Smooth muscle cell of the brain vasculature (primary cell): ENCODE results near the gene KCNC1.

Experiments
- DNase-seq: peaks from one replicate; pipeline ENCODE4 v3.0.0-alpha.2; 2012; ENCODE audit warnings: low read depth, low spot score

Gene KCNC1

GRCh38 chr11:17714870-17715269 is 19.7 kb upstream of the KCNC1 start:
- no peak for DNase-seq

DNA sequence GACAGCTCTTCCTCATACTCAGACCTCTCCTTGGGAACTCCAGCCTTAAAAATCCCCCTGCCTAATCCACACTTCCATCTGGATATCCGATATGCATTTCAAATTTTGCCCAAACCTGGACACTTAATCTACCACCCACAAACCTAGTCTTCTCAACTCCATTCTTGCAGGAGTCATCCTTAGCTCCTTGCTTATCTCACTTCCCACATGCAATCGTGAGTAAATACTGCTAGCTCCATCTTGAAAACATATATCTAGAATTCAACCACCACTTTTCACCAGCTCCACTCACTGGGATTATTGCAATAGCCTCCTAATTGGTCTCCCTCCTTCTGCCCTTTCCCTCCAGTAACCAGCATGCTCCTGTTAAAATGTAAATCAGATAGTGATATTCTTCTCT is 17.8 kb upstream of the KCNC1 start:
- DNase-seq, result no peak

DNA sequence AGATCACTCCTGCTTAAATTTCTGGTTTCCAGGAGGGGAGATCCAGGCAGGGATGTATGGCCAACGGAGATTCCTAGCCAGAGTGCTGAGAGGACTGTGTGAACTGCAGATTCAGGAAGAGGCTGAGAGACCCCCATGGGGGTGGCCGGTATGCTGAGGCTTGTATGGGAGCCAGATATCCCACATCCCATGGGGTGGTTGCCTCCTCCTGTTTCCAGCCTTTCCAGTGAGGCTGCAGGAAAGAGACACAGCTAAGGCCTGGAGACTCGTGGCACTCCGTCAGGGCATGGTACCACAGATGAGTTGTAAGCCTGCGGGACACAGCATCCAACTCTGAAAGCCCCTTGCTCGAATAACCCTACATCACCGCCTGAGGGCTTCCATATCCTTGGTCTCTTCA is 16.6 kb upstream of the KCNC1 start:
- DNase-seq, result no peak

DNA sequence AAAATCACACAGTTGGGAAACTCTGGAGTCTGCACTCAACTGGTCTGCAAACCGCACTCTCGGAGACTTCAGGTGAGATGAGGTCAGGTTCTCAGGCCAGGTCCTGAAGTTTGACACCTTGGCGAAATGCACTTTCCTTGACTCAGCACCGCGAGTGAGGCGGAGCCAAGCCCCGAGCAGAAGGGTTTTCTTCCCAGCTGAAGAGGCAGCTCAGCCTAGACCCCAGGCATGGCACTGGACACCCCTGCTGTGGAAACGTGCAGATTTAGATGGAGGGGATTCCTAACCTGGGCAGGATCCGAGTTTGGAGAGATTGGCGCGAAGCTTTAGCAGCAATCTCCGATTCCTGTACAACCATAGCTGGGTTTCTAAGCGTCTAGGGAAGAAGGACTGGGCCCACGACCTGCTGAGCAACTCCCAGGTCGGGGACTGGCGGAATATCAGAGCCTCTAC is 16.0 kb upstream of the KCNC1 start:
- DNase-seq, result no peak

DNA sequence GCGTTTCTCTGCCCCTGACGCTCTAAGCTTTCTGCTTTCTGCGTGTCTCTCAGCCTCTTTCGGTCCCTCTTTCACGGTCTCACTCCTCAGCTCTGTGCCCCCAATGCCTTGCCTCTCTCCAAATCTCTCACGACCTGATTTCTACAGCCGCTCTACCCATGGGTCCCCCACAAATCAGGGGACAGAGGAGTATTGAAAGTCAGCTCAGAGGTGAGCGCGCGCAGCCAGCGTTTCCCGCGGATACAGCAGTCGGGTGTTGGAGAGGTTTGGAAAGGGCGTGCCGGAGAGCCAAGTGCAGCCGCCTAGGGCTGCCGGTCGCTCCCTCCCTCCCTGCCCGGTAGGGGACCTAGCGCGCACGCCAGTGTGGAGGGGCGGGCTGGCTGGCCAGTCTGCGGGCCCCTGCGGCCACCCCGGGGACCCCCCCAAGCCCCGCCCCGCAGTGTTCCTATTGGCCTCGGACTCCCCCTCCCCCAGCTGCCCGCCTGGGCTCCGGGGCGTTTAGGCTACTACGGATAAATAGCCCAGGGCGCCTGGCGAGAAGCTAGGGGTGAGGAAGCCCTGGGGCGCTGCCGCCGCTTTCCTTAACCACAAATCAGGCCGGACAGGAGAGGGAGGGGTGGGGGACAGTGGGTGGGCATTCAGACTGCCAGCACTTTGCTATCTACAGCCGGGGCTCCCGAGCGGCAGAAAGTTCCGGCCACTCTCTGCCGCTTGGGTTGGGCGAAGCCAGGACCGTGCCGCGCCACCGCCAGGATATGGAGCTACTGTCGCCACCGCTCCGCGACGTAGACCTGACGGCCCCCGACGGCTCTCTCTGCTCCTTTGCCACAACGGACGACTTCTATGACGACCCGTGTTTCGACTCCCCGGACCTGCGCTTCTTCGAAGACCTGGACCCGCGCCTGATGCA is 15.3 kb upstream of the KCNC1 start, which contains the start of gene MYOD1:
Gene MYOD1 (plus strand): TSS at position 544 of the 910 bp plus-strand sequence. CDS start 212 bp downstream, at position 756.
- no peak for DNase-seq

DNA sequence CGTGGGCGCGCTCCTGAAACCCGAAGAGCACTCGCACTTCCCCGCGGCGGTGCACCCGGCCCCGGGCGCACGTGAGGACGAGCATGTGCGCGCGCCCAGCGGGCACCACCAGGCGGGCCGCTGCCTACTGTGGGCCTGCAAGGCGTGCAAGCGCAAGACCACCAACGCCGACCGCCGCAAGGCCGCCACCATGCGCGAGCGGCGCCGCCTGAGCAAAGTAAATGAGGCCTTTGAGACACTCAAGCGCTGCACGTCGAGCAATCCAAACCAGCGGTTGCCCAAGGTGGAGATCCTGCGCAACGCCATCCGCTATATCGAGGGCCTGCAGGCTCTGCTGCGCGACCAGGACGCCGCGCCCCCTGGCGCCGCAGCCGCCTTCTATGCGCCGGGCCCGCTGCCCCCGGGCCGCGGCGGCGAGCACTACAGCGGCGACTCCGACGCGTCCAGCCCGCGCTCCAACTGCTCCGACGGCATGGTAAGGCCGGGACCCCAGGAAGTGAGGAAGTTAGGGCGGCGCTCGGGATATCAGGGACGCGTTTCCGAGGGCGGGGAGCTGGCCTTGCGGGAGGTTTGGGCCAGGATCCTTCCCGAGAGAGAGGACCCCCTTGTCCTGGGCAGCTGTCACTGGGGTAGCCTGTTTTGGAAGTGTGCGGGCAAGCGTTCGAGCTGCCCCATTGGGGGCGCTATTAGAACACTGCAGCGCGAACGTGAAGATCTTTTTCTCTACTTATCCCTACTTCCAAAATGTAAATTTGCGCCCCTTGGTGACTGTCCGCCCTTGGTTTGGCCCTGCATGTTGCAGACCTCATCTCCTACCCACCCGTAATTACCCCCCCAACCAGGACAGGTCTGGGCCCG is 14.4 kb upstream of the KCNC1 start:
- no peak for DNase-seq

GRCh38 chr11:17720796-17721171 is 13.8 kb upstream of the KCNC1 start:
- DNase-seq, result no peak

DNA sequence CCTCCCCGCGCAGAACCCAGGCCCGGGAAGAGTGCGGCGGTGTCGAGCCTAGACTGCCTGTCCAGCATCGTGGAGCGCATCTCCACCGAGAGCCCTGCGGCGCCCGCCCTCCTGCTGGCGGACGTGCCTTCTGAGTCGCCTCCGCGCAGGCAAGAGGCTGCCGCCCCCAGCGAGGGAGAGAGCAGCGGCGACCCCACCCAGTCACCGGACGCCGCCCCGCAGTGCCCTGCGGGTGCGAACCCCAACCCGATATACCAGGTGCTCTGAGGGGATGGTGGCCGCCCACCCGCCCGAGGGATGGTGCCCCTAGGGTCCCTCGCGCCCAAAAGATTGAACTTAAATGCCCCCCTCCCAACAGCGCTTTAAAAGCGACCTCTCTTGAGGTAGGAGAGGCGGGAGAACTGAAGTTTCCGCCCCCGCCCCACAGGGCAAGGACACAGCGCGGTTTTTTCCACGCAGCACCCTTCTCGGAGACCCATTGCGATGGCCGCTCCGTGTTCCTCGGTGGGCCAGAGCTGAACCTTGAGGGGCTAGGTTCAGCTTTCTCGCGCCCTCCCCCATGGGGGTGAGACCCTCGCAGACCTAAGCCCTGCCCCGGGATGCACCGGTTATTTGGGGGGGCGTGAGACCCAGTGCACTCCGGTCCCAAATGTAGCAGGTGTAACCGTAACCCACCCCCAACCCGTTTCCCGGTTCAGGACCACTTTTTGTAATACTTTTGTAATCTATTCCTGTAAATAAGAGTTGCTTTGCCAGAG is 13.2 kb upstream of the KCNC1 start:
- no peak for DNase-seq

DNA sequence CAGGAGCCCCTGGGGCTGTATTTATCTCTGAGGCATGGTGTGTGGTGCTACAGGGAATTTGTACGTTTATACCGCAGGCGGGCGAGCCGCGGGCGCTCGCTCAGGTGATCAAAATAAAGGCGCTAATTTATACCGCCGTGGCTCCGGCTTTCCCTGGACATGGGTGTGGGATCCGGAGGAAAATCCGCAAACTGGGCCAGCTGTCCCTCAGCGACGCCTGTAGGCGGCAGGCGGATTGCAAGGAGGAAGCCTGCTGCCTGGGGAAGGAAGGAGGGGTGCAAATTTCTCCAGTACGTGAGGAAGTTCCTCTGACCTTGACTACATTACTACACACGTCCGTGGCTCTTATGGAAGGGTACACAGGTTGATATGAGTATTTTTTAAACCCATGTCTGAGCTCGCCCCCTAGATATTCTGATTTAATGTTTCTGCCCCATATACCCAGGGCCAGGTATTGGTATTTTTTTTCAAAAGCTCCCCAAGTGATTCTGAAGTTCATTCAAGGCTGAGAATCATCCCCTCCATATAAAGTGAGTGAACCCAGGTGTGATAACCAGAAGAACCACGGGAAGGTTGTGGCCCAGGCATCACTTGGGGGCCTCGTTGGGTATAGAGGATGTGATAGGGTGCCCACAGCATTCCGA is 12.5 kb upstream of the KCNC1 start:
- DNase-seq, result no peak

- no peak for DNase-seq
These were observed 10.3 kb upstream of the KCNC1 start for GRCh38 chr11:17724020-17724908.

DNA sequence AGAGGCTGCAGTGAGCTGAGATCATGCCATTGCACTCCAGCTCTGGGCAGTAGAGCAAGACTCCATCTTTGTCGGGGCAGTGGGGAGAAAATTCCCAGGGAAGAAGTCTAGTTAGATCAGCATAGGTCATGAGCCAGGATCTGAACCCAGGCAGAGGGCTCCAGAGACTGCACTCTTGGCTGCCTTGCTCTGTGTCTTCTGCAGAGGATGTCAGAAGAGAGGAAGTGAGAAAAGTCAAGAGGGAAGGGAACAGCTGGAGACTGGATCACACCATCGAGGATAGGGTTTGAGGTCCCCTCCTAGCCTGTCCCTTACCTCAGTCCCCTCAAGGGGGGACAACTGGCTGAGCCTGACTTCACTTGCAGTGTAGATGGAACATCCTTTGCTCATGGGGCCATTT is 9.4 kb upstream of the KCNC1 start:
- no peak for DNase-seq

- no peak for DNase-seq
These were observed 4.4 kb upstream of the KCNC1 start for GRCh38 chr11:17730137-17730536.

GRCh38 chr11:17730608-17731462 is 3.7 kb upstream of the KCNC1 start:
- peak; percentile 55 for DNase-seq

DNA sequence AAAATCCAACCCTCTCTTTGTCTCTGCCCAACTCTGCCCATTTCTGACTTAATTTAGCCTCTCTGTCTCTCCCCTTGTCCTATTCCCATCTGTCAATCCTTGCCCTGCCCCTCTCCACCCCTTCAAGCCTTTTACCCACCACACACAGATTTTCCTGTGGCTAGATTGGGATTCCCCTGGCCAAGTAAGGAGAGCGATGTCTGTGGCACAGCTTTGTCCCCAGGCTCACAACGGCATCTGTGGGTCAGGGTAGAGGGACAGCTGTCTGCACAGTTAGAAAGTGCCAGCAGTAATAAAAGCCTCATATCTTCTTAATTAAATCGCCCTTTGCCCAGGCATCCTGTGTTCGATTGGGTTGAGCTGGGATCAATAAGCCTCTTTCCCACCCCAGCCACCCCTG is 1.3 kb upstream of the KCNC1 start:
- no peak for DNase-seq

DNA sequence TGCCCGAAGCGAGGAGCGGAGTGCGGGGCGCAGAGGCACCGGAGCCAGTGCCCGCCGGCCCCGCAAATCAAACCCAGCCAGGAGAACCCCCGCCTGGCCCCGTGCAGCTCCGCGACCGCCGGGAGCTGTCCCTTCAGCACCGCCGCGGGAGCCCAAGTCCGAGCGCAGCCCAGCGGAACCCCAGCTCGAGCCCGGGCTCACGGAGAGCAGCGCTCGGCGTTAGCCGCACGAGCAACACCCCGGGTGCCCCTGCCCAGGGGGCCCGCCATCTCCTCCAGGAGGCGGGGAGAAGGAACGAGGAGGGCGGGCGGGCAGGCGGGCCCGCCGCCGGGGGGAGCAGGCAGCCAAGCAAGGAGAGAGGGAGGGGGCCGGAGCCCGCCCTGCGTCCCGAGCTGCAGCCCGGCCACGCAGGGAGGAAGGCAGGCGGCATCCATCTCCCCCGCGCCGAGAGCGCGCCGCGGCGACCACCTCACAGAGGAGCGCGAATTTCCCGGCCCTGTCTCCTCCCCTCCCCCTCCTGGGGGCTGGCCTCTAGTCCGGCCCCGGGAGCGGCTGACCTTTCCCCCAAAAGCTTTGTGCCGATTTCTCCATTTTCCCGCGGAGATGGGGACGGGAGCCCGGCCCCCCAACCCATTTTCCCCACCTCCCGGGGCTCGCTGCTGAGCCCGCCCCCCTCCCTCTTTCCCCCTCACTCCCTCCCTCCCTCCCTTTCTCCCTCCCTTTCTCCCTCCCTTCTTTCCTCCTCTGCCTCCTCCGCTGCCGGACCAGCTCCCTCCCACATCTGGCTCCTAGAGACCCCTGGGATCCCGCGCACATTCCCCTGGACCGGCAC is 621 bp downstream of the KCNC1 start:
- DNase-seq, result peak; percentile 26

- no peak for DNase-seq
These were observed 1.4 kb downstream of the KCNC1 start for GRCh38 chr11:17735818-17736578.

DNA sequence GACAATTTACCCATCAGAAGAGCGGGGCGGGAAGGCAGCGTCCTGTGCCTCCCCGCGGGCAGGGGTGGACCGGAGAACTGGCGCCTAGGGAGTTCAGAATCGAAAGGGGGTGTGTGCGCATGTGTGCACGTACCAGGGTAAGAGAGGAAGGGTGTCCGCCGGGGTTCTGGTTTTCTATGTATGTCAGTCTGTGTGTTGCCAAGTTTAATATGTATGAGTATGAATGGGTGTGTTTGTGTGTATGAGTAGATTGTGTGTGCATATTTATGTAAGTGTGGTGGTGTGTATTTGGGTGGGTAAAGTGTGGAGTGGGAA is 2.0 kb downstream of the KCNC1 start:
- no peak for DNase-seq
